Inferior parietal cortex (tissue), 1 donor: ENCODE results near the gene FRG2B.
"Not testable (repeated sequence)": the region's sequence is repeated elsewhere in the genome, so short reads cannot be mapped to it uniquely, and the experiment has no call there.

Experiments used
- DNase-seq: peaks from one replicate; pipeline ENCODE4 v3.0.0-alpha.2; 2016; ENCODE audit errors: extremely low spot score

FRG2B gene

DNA sequence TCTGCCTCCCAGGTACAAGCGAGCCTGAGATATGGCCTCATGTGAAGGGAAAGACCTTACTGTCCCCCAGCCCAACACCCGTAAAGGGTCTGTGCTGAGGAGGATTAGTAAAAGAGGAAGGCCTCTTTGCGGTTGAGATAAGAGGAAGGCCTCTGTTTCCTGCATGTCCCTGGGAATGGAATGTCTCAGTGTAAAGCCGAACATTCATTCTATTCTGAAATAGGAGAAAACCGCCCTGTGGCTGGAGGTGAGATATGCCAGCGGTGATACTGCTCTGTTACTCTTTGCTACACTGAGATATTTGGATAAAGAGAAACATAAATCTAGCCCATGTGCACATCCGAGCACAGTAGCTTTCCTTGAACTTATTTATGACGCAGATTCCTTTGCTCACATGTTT, 26.7 kb downstream of the FRG2B start:
- not testable (repeated sequence) for DNase-seq

DNA sequence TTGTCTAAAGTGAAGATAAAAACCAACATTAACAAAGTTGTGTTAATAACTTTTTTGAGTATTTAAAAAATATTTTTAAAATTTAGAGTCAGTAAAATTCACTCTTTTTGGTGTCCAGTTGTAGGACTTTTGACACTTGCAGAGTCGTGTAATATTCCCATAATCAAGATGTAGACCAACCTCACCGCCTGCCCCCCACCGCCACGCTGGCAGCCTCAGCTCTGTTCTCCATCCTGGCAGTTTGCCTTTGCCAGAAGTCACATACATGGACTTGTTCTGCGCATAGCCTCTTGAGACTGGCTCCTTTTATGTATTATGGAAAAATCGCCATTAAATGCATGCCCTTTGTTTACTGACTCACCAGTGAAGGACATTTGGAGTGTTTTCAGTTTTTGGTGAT, 33.9 kb downstream of the FRG2B start:
- no peak for DNase-seq

DNA sequence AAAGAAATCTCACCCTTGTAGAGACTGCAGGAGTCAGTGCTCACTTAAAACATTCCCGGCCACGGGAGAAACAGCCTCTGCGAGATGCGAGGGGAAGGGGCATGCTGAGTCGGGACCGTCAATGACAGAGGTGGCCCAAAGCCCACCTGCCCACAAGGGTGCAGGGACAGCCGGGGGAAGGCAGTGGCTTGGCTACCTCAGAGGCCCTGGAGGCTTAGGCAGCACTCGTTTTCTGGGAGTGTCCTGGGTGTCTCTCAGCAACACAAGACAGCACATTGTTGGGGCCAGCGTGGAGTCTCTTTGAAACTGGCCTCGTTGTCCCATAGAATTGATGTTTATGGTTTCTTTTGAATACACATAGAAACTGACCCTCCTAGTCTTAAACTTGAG, 35.6 kb downstream of the FRG2B start:
- no peak for DNase-seq

DNA sequence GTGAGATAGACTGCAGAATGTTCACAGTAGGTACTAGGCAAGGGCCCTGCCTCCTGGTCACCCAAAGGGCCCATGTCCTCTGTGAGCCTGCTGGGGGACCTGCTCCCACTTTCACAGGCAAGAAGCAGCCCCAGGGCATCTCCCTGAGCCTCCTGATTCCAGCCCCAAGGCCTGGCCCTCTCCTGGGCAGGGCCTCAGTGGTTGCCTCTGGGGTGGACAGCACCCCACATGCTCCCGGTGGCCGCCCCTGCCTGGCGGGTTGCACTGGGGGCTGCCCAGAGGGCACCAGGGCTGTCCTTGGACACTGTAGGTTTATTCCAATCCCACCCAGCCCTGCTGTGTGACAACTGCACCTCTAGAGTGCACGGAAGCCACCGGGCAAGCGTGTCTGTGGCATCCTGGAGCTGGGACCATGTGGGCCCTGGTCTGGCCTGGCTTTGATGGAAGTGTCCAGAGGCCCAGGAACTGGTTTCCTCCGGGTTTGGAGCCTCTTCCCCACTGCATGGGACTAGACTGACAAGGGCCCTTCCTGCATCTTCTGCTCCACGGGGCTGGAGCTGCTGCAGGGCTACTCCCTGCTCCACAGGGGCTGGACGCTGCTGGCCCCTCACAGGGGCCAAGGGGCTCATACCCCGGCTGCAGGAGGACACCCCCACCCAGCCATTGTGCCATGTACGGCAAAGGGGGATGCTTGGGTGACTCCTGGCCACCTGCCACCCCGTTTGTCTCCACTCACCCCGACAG, 36.2 kb downstream of the FRG2B start:
- DNase-seq, result no peak

DNA sequence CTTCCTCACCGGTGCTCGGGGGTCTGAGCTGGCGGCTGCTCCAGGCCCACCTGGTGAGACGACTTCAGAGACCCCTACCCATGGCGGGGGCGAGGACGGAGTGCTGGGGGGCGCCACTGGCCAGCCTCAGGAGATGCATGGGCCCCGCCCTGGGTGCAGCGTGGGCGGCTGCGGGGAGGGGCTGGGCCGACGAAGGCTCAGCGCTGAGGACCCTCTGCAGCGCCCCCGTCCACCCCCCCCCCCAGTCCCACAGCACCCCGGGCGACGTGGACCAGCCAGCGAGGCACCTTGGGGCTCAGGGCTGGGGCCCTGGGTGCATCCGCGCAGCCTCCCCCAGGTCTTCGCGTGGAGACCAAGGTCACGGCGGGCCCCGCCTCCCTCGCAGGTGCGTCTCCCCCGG, 49.6 kb downstream of the FRG2B start:
- DNase-seq, result not testable (repeated sequence)
